Neuronal stem cell (in vitro differentiated cells): ENCODE measurements around the gene MDK.
A peak's percentile ranks its signal among the peaks of the same experiment; 100 is the strongest.

ENCODE experiments used
- DNase-seq: peaks from one replicate; pipeline ENCODE4 v3.0.0-alpha.2; 2013; ENCODE audit warnings: low spot score
- H2AFZ ChIP-seq: one replicate; pipeline ENCODE4 v1.6.1; 2013; ENCODE audit warnings: mild to moderate bottlenecking, low read length, inconsistent platforms
- H2AK5ac ChIP-seq: 2 replicates; pipeline ENCODE4 v1.6.1; 2013; ENCODE audit warnings: low read depth, mild to moderate bottlenecking, inconsistent platforms, low read length, moderate library complexity, mixed read lengths
- H2BK120ac ChIP-seq: 2 replicates; pipeline ENCODE4 v1.6.1; 2013; ENCODE audit warnings: low read depth, mild to moderate bottlenecking, inconsistent platforms, low read length, moderate library complexity, mixed read lengths
- H2BK12ac ChIP-seq: one replicate; pipeline ENCODE4 v1.6.1; 2013; ENCODE audit warnings: low read length, inconsistent platforms
- H2BK15ac ChIP-seq: 2 replicates; pipeline ENCODE4 v1.6.1; 2013; ENCODE audit warnings: mild to moderate bottlenecking, low read length, inconsistent platforms, mixed read lengths
- H2BK5ac ChIP-seq: one replicate; pipeline ENCODE4 v1.6.1; 2013; ENCODE audit warnings: inconsistent platforms, mild to moderate bottlenecking, low read length, moderate library complexity
- H3K14ac ChIP-seq: one replicate; pipeline ENCODE4 v1.6.1; 2013; ENCODE audit warnings: low read length, inconsistent platforms
- H3K18ac ChIP-seq: 2 replicates; pipeline ENCODE4 v1.6.1; 2013; ENCODE audit warnings: low read length, inconsistent platforms
- H3K23ac ChIP-seq: 2 replicates; pipeline ENCODE4 v1.6.1; 2013; ENCODE audit warnings: low read depth, mild to moderate bottlenecking, mixed read lengths, low read length, inconsistent platforms; ENCODE audit not compliant: poor library complexity
- H3K27ac ChIP-seq: replicated peaks from 3 replicates; pipeline ENCODE4 v1.5.1; 2013; ENCODE audit warnings: low read length, inconsistent platforms
- H3K27me3 ChIP-seq, 3 experiments: 2 replicates each; pipeline ENCODE4 v1.6.1; 2013; ENCODE audit warnings: low read length in 3 of 3, mild to moderate bottlenecking in 2 of 3, inconsistent platforms in 1 of 3, low read depth in 1 of 3, mixed read lengths in 1 of 3, moderate library complexity in 1 of 3; ENCODE audit not compliant: control insufficient read depth in 3 of 3, insufficient read depth in 3 of 3
- H3K36me3 ChIP-seq, 2 donors: replicated peaks in 1 of 2; 2 replicates each; pipeline ENCODE4 v1.6.1; 2013; ENCODE audit warnings: low read length in 2 of 2; ENCODE audit not compliant: control insufficient read depth in 2 of 2, insufficient read depth in 2 of 2
- H3K4ac ChIP-seq: 2 replicates; pipeline ENCODE4 v1.6.1; 2013; ENCODE audit warnings: inconsistent platforms, mild to moderate bottlenecking, low read length, moderate library complexity
- H3K4me1 ChIP-seq, 2 donors: 1 replicate in 1 of 2; 2 replicates in 1 of 2; pipeline ENCODE4 v1.6.1; 2013; ENCODE audit warnings: low read length in 2 of 2, low read depth in 1 of 2; ENCODE audit not compliant: control insufficient read depth in 2 of 2, insufficient read depth in 1 of 2
- H3K4me2 ChIP-seq: one replicate; pipeline ENCODE4 v1.6.1; 2013; ENCODE audit warnings: mild to moderate bottlenecking, low read length, inconsistent platforms; ENCODE audit not compliant: insufficient read depth, poor library complexity, severe bottlenecking
- H3K4me3 ChIP-seq, 2 donors: 2 replicates each; pipeline ENCODE4 v1.5.1; 2013; ENCODE audit warnings: low read length in 2 of 2, mild to moderate bottlenecking in 2 of 2, inconsistent platforms in 1 of 2, moderate library complexity in 1 of 2
- H3K79me1 ChIP-seq: one replicate; pipeline ENCODE4 v1.6.1; 2013; ENCODE audit warnings: low read depth, mild to moderate bottlenecking, inconsistent platforms, low read length, moderate library complexity
- H3K9ac ChIP-seq: one replicate; pipeline ENCODE4 v1.6.1; 2013; ENCODE audit warnings: mild to moderate bottlenecking, low read depth, low read length, inconsistent platforms; ENCODE audit not compliant: poor library complexity
- H3K9me3 ChIP-seq, 2 donors: replicated peaks in 1 of 2; 2 replicates each; pipeline versions ENCODE3 to v1.6.1; 2013; ENCODE audit warnings: low read length in 2 of 2, mild to moderate bottlenecking in 2 of 2, inconsistent platforms in 1 of 2, low read depth in 1 of 2, mixed read lengths in 1 of 2, moderate library complexity in 1 of 2; ENCODE audit not compliant: control insufficient read depth in 2 of 2, insufficient read depth in 1 of 2
- H4K8ac ChIP-seq: one replicate; pipeline ENCODE4 v1.6.1; 2013; ENCODE audit warnings: low read depth, mild to moderate bottlenecking, inconsistent platforms, low read length, moderate library complexity
- H4K91ac ChIP-seq: one replicate; pipeline ENCODE4 v1.6.1; 2013; ENCODE audit warnings: low read length, low read depth, mild to moderate bottlenecking, inconsistent platforms; ENCODE audit not compliant: poor library complexity
- WGBS, 2 donors: extraction: QIAGEN DNeasy Blood & Tissue Kit; methylation state at CpG; one replicate each; pipeline ENCODE4 v1.1.7; 2013; ENCODE audit warnings: missing lambda C conversion rate in 2 of 2, mixed read lengths in 1 of 2; ENCODE audit not compliant: insufficient read length in 2 of 2, insufficient replicate concordance in 1 of 2; ENCODE audit errors: extremely low coverage in 2 of 2; 5-methylcytosine and 5-hydroxymethylcytosine counted together

MDK gene

GRCh38 chr11:46345131-46345597 lies 36.3 kb upstream of the MDK start:
- H3K14ac ChIP-seq = no peak overlapping the region
- peak overlapping the region; percentile 95 for H2BK15ac ChIP-seq
- H2BK5ac ChIP-seq = peak overlapping the region; percentile 16
- no peak overlapping the region for H2BK12ac ChIP-seq
- no peaks in the 10 kb centered on the region for H3K9me3 ChIP-seq
- peaks cover 11% of the 10 kb centered on the region for H3K79me1 ChIP-seq
- peak overlapping the region; percentile 50 for H4K91ac ChIP-seq
- H3K27me3 ChIP-seq = peaks cover 0 to 5% (median 0%) of the 10 kb centered on the region in 3 experiments
- DNase-seq = no peak
- no peak overlapping the region for H3K23ac ChIP-seq
- H3K4me1 ChIP-seq = peaks cover 12 to 33% of the 10 kb centered on the region in 2 donors
- H3K9ac ChIP-seq = no peak overlapping the region
- H3K4me3 ChIP-seq = no peak overlapping the region
- peak overlapping the region; percentile 73 for H2AFZ ChIP-seq
- H3K27ac ChIP-seq = no peak overlapping the region
- peaks cover 0 to 4% of the 10 kb centered on the region in 2 donors for H3K36me3 ChIP-seq
- peak overlapping the region; percentile 76 for H2AK5ac ChIP-seq
- no peak overlapping the region for H4K8ac ChIP-seq
- no peak overlapping the region for H2BK120ac ChIP-seq
- no peak overlapping the region for H3K4me2 ChIP-seq
- H3K18ac ChIP-seq = peak overlapping the region; percentile 58
- no peak overlapping the region for H3K4ac ChIP-seq
- WGBS, 2 donors = no CpG with 5 or more reads among the region's 20 CpGs

GRCh38 chr11:46345881-46346484 lies 35.5 kb upstream of the MDK start:
- Histone ChIP-seq H2AK5ac (peak overlapping the region; percentile 33), H3K4me1 (peaks cover 12 to 32% of the 10 kb centered on the region in 2 donors), H3K14ac (no peak overlapping the region), H4K91ac (no peak overlapping the region), H3K4ac (peak overlapping the region; percentile 14), H3K9ac (no peak overlapping the region), H4K8ac (no peak overlapping the region), H3K36me3 (peaks cover 0 to 4% of the 10 kb centered on the region in 2 donors), H2AFZ (peak overlapping the region; percentile 73), H2BK5ac (peak overlapping the region; percentile 2), H3K27ac (no peak overlapping the region), H3K4me2 (no peak overlapping the region), H2BK15ac (peak overlapping the region; percentile 95), H3K4me3 (no peak overlapping the region), H3K23ac (no peak overlapping the region), H2BK120ac (no peak overlapping the region), H3K27me3 (peaks cover 0 to 5% (median 0%) of the 10 kb centered on the region in 3 experiments), H3K18ac (no peak overlapping the region), H3K79me1 (peaks cover 11% of the 10 kb centered on the region), H2BK12ac (no peak overlapping the region), H3K9me3 (no peaks in the 10 kb centered on the region)
- WGBS, 2 donors = no CpG with 5 or more reads among the region's 10 CpGs
- no peak for DNase-seq

- Histone ChIP-seq H2AFZ (peak within 1 kb of the TSS; percentile 87), H3K4me2 (peak within 1 kb of the TSS; percentile 95), H2BK15ac (peak within 1 kb of the TSS; percentile 30), H3K79me1 (peaks cover 11% of the 10 kb centered on the region), H4K8ac (no peak within 1 kb of the TSS), H2AK5ac (peak within 1 kb of the TSS; percentile 66), H3K27me3 (peaks cover 0 to 5% (median 0%) of the 10 kb centered on the region in 3 experiments), H3K27ac (no peak within 1 kb of the TSS), H3K18ac (peak within 1 kb of the TSS; percentile 94), H3K9me3 (no peaks in the 10 kb centered on the region), H3K23ac (peak within 1 kb of the TSS; percentile 87), H2BK12ac (no peak within 1 kb of the TSS), H3K9ac (peak within 1 kb of the TSS; percentile 94), H3K36me3 (peaks cover 0 to 4% of the 10 kb centered on the region in 2 donors), H3K14ac (peak within 1 kb of the TSS; percentile 97), H3K4ac (no peak within 1 kb of the TSS), H2BK5ac (peak within 1 kb of the TSS; percentile 47), H2BK120ac (no peak within 1 kb of the TSS), H4K91ac (no peak within 1 kb of the TSS), H3K4me1 (peaks cover 12 to 29% of the 10 kb centered on the region in 2 donors), H3K4me3 (peak within 1 kb of the TSS; percentile 75 to 88)
- peak; percentile 90 for DNase-seq
- no CpG with 5 or more reads among the region's 80 CpGs for WGBS, 2 donors
Observed at GRCh38 chr11:46346886-46347636, 34.4 kb upstream of the MDK start, which contains the start of gene DGKZ. Gene DGKZ, plus strand, starts transcription at chr11:46347463. Its CDS starts 197 bp downstream, at chr11:46347660.
